ENCODE data around the gene CKS2.

DNA sequence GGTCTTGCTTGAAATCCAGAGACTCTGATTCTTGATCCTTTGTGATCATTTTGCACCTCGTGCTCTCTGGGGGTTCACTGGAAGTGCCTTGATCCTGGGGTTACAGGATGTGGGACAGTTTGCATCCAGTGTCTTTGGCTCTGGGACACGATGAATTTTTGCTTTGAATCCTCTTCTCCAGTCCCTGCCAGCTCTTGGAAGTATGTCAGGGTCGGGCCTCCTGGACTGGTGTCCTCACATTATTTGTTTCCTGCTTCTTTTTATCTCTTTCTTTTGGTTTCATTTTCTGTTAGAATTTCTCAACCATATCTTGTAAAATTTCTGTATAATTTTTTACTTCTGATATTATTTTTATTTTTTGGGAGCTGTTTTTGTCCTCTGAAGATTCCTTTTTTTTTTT lies 41.5 kb downstream of the CKS2 start:
- TF ChIP-seq EZH2 (IDR thresholded peaks at IDR 0.05) (no peak), POLR2AphosphoS5 (IDR thresholded peaks at IDR 0.05; ENCODE audit: borderline replicate concordance, low read depth, low read length) (no peak)
